K562 (cell line): ENCODE measurements around the gene NUP214. TPM values are rescaled to one million over a fixed set of nuclear protein-coding genes. Genes with fewer than 3 reads are reported as not detected.

Experiments used
- ATAC-seq: fragments of 200-7000 bp; cut with Tn5 transposase; 3 replicates; pipeline ENCODE4 v1.9.1; 2020; ENCODE audit warnings: moderate library complexity
- BruUV-seq: library from RNA; stranded (reverse); fragments of 400-500 nt; replicated peaks from 2 replicates; lab custom pipeline; 2021; lab: Mats Ljungman, UMichigan
- CTCF ChIA-PET: fragments of 300-600 bp; formaldehyde crosslinking; extraction: SDS; loops from one replicate; lab custom pipeline; 2021; ENCODE audit warnings: low intra/inter-chr PET ratio; lab: Yijun Ruan, JAX
- POLR2A ChIA-PET: fragments of 300-600, 350-650 bp; sonication (Branson Sonifier 250); formaldehyde crosslinking; extraction: SDS; loops from one replicate; lab custom pipeline; 2021; ENCODE audit warnings: antibody characterized with exemption, inconsistent platforms; lab: Yijun Ruan, JAX
- DNase-seq, 4 experiments: peaks; one replicate each; pipeline versions ENCODE4 v3.0.0 to v3.0.0-alpha.2; 2011 to 2018; ENCODE audit warnings: low spot score in 3 of 4, mixed read lengths in 3 of 4; ENCODE audit errors: extremely low read depth in 1 of 4
- FAIRE-seq: peaks from 2 replicates; lab custom pipeline; 2011; peaks lifted over from hg19 to GRCh38; lab: Jason Lieb, UNC
- H2AFZ ChIP-seq: 2 replicates; pipeline ENCODE4 v1.6.0; 2011; ENCODE audit warnings: low read depth, low read length, control low read depth, inconsistent platforms
- H3K27ac ChIP-seq: fragments of 200-600 bp; 3 replicates; pipeline ENCODE4 v1.8.0; 2011; ENCODE audit warnings: low read depth, mild to moderate bottlenecking, control low read depth, inconsistent platforms, low read length, moderate library complexity, mixed read lengths; ENCODE audit errors: extremely low read depth
- H3K27me3 ChIP-seq, 2 experiments: fragments of 300-600 bp in 1 of 2; 2 replicates in 1 of 2; 3 replicates in 1 of 2; pipeline versions ENCODE4 v1.6.0 to v1.8.0; 2011; ENCODE audit warnings: inconsistent platforms in 2 of 2, low read length in 2 of 2, mild to moderate bottlenecking in 1 of 2, mixed read lengths in 1 of 2, moderate library complexity in 1 of 2; ENCODE audit not compliant: control insufficient read depth in 2 of 2, insufficient read depth in 2 of 2
- H3K36me3 ChIP-seq: fragments of 300-600 bp; 3 replicates; pipeline ENCODE4 v1.8.0; 2011; ENCODE audit warnings: mild to moderate bottlenecking, low read length, inconsistent platforms; ENCODE audit not compliant: control insufficient read depth, insufficient read depth
- H3K4me1 ChIP-seq, 2 experiments: fragments of 200-600 bp in 1 of 2; replicated peaks in 1 of 2; 2 replicates in 1 of 2; 3 replicates in 1 of 2; pipeline versions ENCODE4 v1.5.1 to v1.8.0; 2011; ENCODE audit warnings: inconsistent platforms in 2 of 2, low read length in 2 of 2, mild to moderate bottlenecking in 1 of 2, mixed read lengths in 1 of 2, moderate library complexity in 1 of 2; ENCODE audit not compliant: control insufficient read depth in 2 of 2, insufficient read depth in 2 of 2
- H3K4me2 ChIP-seq: 2 replicates; pipeline ENCODE4 v1.6.1; 2011; ENCODE audit warnings: low read length, control low read depth, inconsistent platforms, mixed read lengths; ENCODE audit not compliant: insufficient read depth
- H3K4me3 ChIP-seq: fragments of 200-600 bp; sonication (generic), shearing (Covaris generic); 2 replicates; pipeline ENCODE4 v1.5.1; 2016; ENCODE audit warnings: control low read depth, inconsistent platforms
- H3K79me2 ChIP-seq: fragments of 200-600 bp; 3 replicates; pipeline ENCODE4 v1.8.0; 2011; ENCODE audit warnings: low read length, inconsistent platforms; ENCODE audit not compliant: control insufficient read depth, insufficient read depth
- H3K9ac ChIP-seq, 2 experiments: 2 replicates each; pipeline versions ENCODE4 v1.6.0 to v1.6.1; 2011; ENCODE audit warnings: low read depth in 2 of 2, low read length in 2 of 2, control low read depth in 1 of 2, inconsistent platforms in 1 of 2, mild to moderate bottlenecking in 1 of 2, mixed read lengths in 1 of 2; ENCODE audit not compliant: insufficient read depth in 1 of 2
- H3K9me1 ChIP-seq: one replicate; pipeline ENCODE4 v1.6.0; 2011; ENCODE audit warnings: inconsistent platforms, mild to moderate bottlenecking, low read length, moderate library complexity; ENCODE audit not compliant: control insufficient read depth, insufficient read depth
- H3K9me3 ChIP-seq: replicated peaks from 2 replicates; pipeline ENCODE4 v1.5.1; 2011; ENCODE audit warnings: low read depth, low read length, inconsistent platforms; ENCODE audit not compliant: control insufficient read depth, insufficient read depth
- H4K20me1 ChIP-seq: replicated peaks from 2 replicates; pipeline ENCODE4 v1.6.1; 2011; ENCODE audit warnings: low read length, inconsistent platforms, mixed read lengths; ENCODE audit not compliant: control insufficient read depth, insufficient read depth
- BRD4 ChIP-seq: fragments of 200-600 bp; sonication (generic); IDR thresholded peaks from 2 replicates; pipeline ENCODE4 v1.6.1; 2017; ENCODE audit warnings: inconsistent platforms
- CTBP1 ChIP-seq: fragments of 450-650 bp; IDR thresholded peaks from 2 replicates; pipeline ENCODE4 v1.6.1; 2016; ENCODE audit warnings: borderline replicate concordance
- E2F1 ChIP-seq: sonication (generic); formaldehyde crosslinking; IDR thresholded peaks from 2 replicates; pipeline ENCODE4 v1.8.1; 2023; ENCODE audit warnings: mild to moderate bottlenecking, missing genetic modification reagents, moderate library complexity
- IRF1 ChIP-seq: sonication (generic); formaldehyde crosslinking; IDR thresholded peaks from 2 replicates; pipeline ENCODE4 v1.8.0; 2022; ENCODE audit warnings: missing genetic modification reagents, mild to moderate bottlenecking, borderline replicate concordance
- MLX ChIP-seq, 2 experiments: fragments of 450-650 bp in 1 of 2; sonication (generic) in 1 of 2; formaldehyde crosslinking; conservative IDR thresholded peaks; 2 replicates each; pipeline versions ENCODE4 v1.4.0 to v1.8.1; 2020 to 2022; ENCODE audit warnings: mild to moderate bottlenecking in 1 of 2, missing genetic modification reagents in 1 of 2
- NCOA1 ChIP-seq: fragments of 450-650 bp; IDR thresholded peaks from 2 replicates; pipeline ENCODE4 v1.6.1; 2016; ENCODE audit warnings: low read depth
- RBM39 ChIP-seq: fragments of 200-400 bp; formaldehyde crosslinking; optimal IDR thresholded peaks from 2 replicates; pipeline ENCODE3; 2018; ENCODE audit warnings: low read depth, low read length
- SAFB2 ChIP-seq: fragments of 200-400 bp; formaldehyde crosslinking; IDR thresholded peaks from 2 replicates; pipeline ENCODE4 v1.6.1; 2018; ENCODE audit warnings: borderline replicate concordance, low read length, low read depth, moderate library complexity; ENCODE audit not compliant: severe bottlenecking
- SLC30A9 ChIP-seq: fragments of 250-450 bp; sonication (Bioruptor Pico); IDR thresholded peaks from 2 replicates; pipeline ENCODE4 v1.8.0; 2022; ENCODE audit warnings: mild to moderate bottlenecking, moderate library complexity
- ZSCAN29 ChIP-seq: fragments of 450-650 bp; IDR thresholded peaks from 2 replicates; pipeline ENCODE4 v1.6.1; 2017
- WGBS: fragments of 100-300 bp; shearing (Covaris generic); methylation state at CpG from one replicate; pipeline ENCODE4 v1.1.6; 2016; ENCODE audit warnings: low coverage, mixed read lengths; ENCODE audit not compliant: insufficient coverage; ENCODE audit errors: missing lambda C conversion rate; 5-methylcytosine and 5-hydroxymethylcytosine counted together
- in situ Hi-C: fragments of 300-500 bp; cut with MboI; formaldehyde crosslinking; loops from 4 replicates; pipeline ENCODE4 v1.15.0; 2018; ENCODE audit warnings: inconsistent platforms, mixed read lengths
- intact Hi-C: fragments of 100-400 bp; cut with micrococcal nuclease; formaldehyde crosslinking; loops from 2 replicates; pipeline ENCODE4 v1.14.2; 2022
- polyA plus RNA-seq, 8 experiments: library from polyadenylated mRNA; depleted of rRNA in 4 of 8; stranded (reverse) in 5 of 8; unstranded in 3 of 8; fragments of >200 nt; fragmentation: Nextera tagmentation in 2 of 8; fragmentation: Illumina TruSeq in 1 of 8; extraction: Ambion mirVana in 2 of 8; extraction: Trizol in 1 of 8; gene quantifications; 2 replicates each; pipeline versions ENCODE4 v1.2.1 to v1.2.3, GENCODE V29; 2011 to 2014; ENCODE audit warnings: inconsistent platforms in 1 of 8, missing spikeins in 1 of 8
- total RNA-seq, 7 experiments: library from RNA; depleted of rRNA in 6 of 7; stranded (reverse); fragments of >200 nt in 6 of 7; fragmentation: Illumina TruSeq in 2 of 7; extraction: Trizol in 2 of 7; gene quantifications; 2 replicates each; pipeline versions ENCODE4 v1.2.1 to v1.2.3, GENCODE V29; 2011 to 2021; ENCODE audit warnings: low replicate concordance in 1 of 7

NUP214 gene
- total and polyA plus RNA-seq, 9 of the 15 experiments (the other 6 are each of a cell fraction or from before 2014, with no cell fraction given), result 56.9 to 332 (median 97.1) TPM

- POLR2A ChIA-PET, result interaction anchor here (0.7 to 22.5 kb wide), 8 partner anchors 10 to 45 kb away, joined by 3 to 583 read pairs (median 6); partner anchors contain the start of gene NUP214
- no TSS peak for BruUV-seq
- no peak for ATAC-seq
Measured at GRCh38 chr9:131144201-131144600, 18.8 kb downstream of the NUP214 start.

GRCh38 chr9:131145245-131145644, 19.9 kb downstream of the NUP214 start:
- no TSS peak for BruUV-seq
- FAIRE-seq (no peak), ATAC-seq (no peak), DNase-seq (peak in 1 of 4 experiments; percentile 68)
- Histone ChIP-seq H3K4me1 (no peaks in the 10 kb centered on the region; a peak in 2 of 5 replicates), H4K20me1 (peaks cover 14% of the 10 kb centered on the region), H3K9me1 (peaks cover 3% of the 10 kb centered on the region), H3K36me3 (peaks cover 99% of the 10 kb centered on the region), H3K27ac (no peak overlapping the region), H3K9me3 (no peaks in the 10 kb centered on the region), H3K9ac (no peak overlapping the region), H3K4me2 (no peak overlapping the region), H3K79me2 (no peaks in the 10 kb centered on the region), H3K4me3 (no peak overlapping the region), H2AFZ (no peak overlapping the region), H3K27me3 (no peaks in the 10 kb centered on the region)
- CTCF ChIA-PET, result no interaction called here
- intact Hi-C loops, result no loop called here
- 52% methylated on average over 2 of the region's 2 CpGs for WGBS
- in situ Hi-C loops, result no loop called here
- POLR2A ChIA-PET, result interaction anchor here (0.6 to 22.5 kb wide), 16 partner anchors 7 to 73 kb away, joined by 3 to 583 read pairs (median 4); partner anchors contain the start of gene NUP214
- TF ChIP-seq BRD4, result no peak
- TF ChIP-seq IRF1 (CRISPR knock-in tag), result no peak
- TF ChIP-seq MLX (CRISPR knock-in tag; conservative IDR thresholded peaks at IDR 0.05), result peak in 1 of 2 experiments; percentile 57; a peak in 1 of 4 replicates
- TF ChIP-seq E2F1 (CRISPR knock-in tag), result peak; percentile 41; the same call in 1 of the 2 replicates
- TF ChIP-seq NCOA1, result no peak
- TF ChIP-seq CTBP1, result no peak
- TF ChIP-seq SAFB2, result no peak

More at GRCh38 chr9:131144201-131144600, 18.8 kb downstream of the NUP214 start:
- Histone ChIP-seq H3K79me2 (no peaks in the 10 kb centered on the region), H3K4me3 (no peak overlapping the region), H3K4me1 (peaks cover 0 to 6% of the 10 kb centered on the region in 2 experiments; a peak in 2 of 5 replicates), H3K9me1 (peaks cover 8% of the 10 kb centered on the region), H3K27me3 (no peaks in the 10 kb centered on the region), H3K9ac (peak overlapping the region in 1 of 2 experiments; percentile 1; a peak in 1 of 4 replicates), H3K27ac (no peak overlapping the region), H2AFZ (no peak overlapping the region), H3K9me3 (no peaks in the 10 kb centered on the region), H3K4me2 (no peak overlapping the region), H4K20me1 (peaks cover 20% of the 10 kb centered on the region), H3K36me3 (peaks cover 99% of the 10 kb centered on the region)
- WGBS, result 89% methylated on average over 3 of the region's 3 CpGs
- CTCF ChIA-PET, result no interaction called here
- in situ Hi-C loops (no loop called here), intact Hi-C loops (no loop called here)
- FAIRE-seq, result no peak
- TF ChIP-seq SLC30A9 (CRISPR knock-in tag) (no peak), MLX (CRISPR knock-in tag; conservative IDR thresholded peaks at IDR 0.05) (peak in 1 of 2 experiments; percentile 35; a peak in 1 of 4 replicates), ZSCAN29 (no peak), RBM39 (no peak)
- DNase-seq, result no peak
